H1 (cell line): Measurements from ENCODE around the gene TEX101.

Experiments
- CEBPB ChIP-seq: IDR thresholded peaks from 2 replicates; pipeline ENCODE4 v1.6.1; 2012; ENCODE audit warnings: low read depth, low read length
- HDAC2 ChIP-seq, 2 experiments: fragments of 300-600 bp in 1 of 2; sonication (generic) in 1 of 2; IDR thresholded peaks; 2 replicates each; pipeline ENCODE4 v1.6.1; 2011 to 2012; ENCODE audit warnings: low read depth in 2 of 2, low read length in 2 of 2, mild to moderate bottlenecking in 2 of 2, moderate library complexity in 2 of 2, borderline replicate concordance in 1 of 2, inconsistent platforms in 1 of 2
- JUND ChIP-seq: IDR thresholded peaks from 2 replicates; pipeline ENCODE4 v1.6.1; 2011; ENCODE audit warnings: mild to moderate bottlenecking, improper control_type of control experiment, low read length
- KDM1A ChIP-seq: fragments of 200-600, 300-600 bp; sonication (generic); IDR thresholded peaks from 2 replicates; pipeline ENCODE4 v1.7.1; 2016; ENCODE audit warnings: mild to moderate bottlenecking, low read length, borderline replicate concordance
- SIX5 ChIP-seq: IDR thresholded peaks from 2 replicates; pipeline ENCODE4 v1.6.1; 2011; ENCODE audit warnings: mild to moderate bottlenecking, low read depth, low read length
- TAF1 ChIP-seq: IDR thresholded peaks from 2 replicates; pipeline ENCODE4 v1.6.1; 2011; ENCODE audit warnings: mild to moderate bottlenecking, low read depth, low read length
- TBP ChIP-seq: IDR thresholded peaks from 2 replicates; pipeline ENCODE4 v1.6.1; 2011; ENCODE audit warnings: low read depth, low read length, improper control_type of control experiment
- TF ChIP-seq, protein P1 (sequence below), 3 experiments: IDR thresholded peaks; 1 replicate in 2 of 3; 2 replicates in 1 of 3; pipeline versions ENCODE4 v1.5.1 to v1.6.1; 2011; ENCODE audit warnings: low read length in 3 of 3, mild to moderate bottlenecking in 3 of 3, inconsistent platforms in 2 of 3, low read depth in 1 of 3, moderate library complexity in 1 of 3; ENCODE audit not compliant: insufficient read depth in 1 of 3; ENCODE audit errors: control extremely low read depth in 1 of 3
- TF ChIP-seq, protein P2 (sequence below): IDR thresholded peaks from 2 replicates; pipeline ENCODE4 v1.6.1; 2011; ENCODE audit warnings: low read depth, mild to moderate bottlenecking, low read length; ENCODE audit not compliant: insufficient read depth

DNA sequence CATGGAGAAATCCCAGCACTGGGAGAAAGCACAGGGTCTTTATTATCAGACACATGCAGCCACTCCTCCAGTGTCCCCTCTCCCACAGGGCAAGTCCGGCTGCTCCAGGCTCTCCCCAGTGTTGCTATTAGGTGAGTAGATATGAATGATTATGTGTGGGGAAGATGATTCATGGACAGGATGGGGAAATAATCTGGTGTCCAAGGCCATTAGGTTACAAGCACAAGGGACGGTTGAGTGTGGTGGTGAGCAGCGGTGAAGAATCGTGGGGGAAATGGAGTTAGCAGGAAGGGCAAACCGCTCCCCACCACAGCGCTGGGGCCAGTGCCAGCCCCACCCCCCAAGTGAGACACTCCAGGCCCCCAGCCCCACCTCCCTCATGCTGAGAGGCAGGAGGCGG lies 42.2 kb upstream of the TEX101 start:
- TF ChIP-seq JUND (no peak), TAF1 (no peak), CEBPB (no peak), HDAC2 (IDR thresholded peaks at IDR 0.05; ENCODE audit: borderline replicate concordance in 1 of 2, low read depth in 2 of 2, low read length in 2 of 2) (no peak), TBP (no peak), KDM1A (no peak), SIX5 (no peak)
- TF ChIP-seq, protein P1, sequence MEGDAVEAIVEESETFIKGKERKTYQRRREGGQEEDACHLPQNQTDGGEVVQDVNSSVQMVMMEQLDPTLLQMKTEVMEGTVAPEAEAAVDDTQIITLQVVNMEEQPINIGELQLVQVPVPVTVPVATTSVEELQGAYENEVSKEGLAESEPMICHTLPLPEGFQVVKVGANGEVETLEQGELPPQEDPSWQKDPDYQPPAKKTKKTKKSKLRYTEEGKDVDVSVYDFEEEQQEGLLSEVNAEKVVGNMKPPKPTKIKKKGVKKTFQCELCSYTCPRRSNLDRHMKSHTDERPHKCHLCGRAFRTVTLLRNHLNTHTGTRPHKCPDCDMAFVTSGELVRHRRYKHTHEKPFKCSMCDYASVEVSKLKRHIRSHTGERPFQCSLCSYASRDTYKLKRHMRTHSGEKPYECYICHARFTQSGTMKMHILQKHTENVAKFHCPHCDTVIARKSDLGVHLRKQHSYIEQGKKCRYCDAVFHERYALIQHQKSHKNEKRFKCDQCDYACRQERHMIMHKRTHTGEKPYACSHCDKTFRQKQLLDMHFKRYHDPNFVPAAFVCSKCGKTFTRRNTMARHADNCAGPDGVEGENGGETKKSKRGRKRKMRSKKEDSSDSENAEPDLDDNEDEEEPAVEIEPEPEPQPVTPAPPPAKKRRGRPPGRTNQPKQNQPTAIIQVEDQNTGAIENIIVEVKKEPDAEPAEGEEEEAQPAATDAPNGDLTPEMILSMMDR (IDR thresholded peaks at IDR 0.05; ENCODE audit: control extremely low read depth in 1 of 3, insufficient read depth in 1 of 3, low read depth in 1 of 3, low read length in 3 of 3) = no peak
- TF ChIP-seq, protein P2, sequence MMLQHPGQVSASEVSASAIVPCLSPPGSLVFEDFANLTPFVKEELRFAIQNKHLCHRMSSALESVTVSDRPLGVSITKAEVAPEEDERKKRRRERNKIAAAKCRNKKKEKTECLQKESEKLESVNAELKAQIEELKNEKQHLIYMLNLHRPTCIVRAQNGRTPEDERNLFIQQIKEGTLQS = no peak
